Left lung (tissue), 14 donors: ENCODE measurements around the gene RHBDL1. TPM values are rescaled to one million over a fixed set of nuclear protein-coding genes. Genes with fewer than 3 reads are reported as not detected.

Experiments used
- ATAC-seq: fragments of 200-7000 bp; cut with Tn5 transposase; one replicate; pipeline ENCODE4 v1.9.1; 2020; ENCODE audit warnings: moderate library complexity
- DNase-seq, 4 donors: peaks; one replicate each; pipeline ENCODE4 v3.0.0-alpha.2; 2013 to 2020
- H3K27ac ChIP-seq, 2 donors: fragments of 200-600 bp; sonication (generic) in 1 of 2; one replicate each; pipeline versions ENCODE4 v1.5.0 to v1.8.0; 2020 to 2021
- H3K27me3 ChIP-seq, 2 donors: fragments of 200-600 bp; sonication (generic) in 1 of 2; one replicate each; pipeline versions ENCODE4 v1.5.0 to v1.8.0; 2020 to 2021
- H3K36me3 ChIP-seq, 2 donors: fragments of 200-600 bp; sonication (generic) in 1 of 2; one replicate each; pipeline versions ENCODE4 v1.5.0 to v1.8.0; 2020 to 2021
- H3K4me1 ChIP-seq, 2 donors: fragments of 200-600 bp; one replicate each; pipeline ENCODE4 v1.8.0; 2021
- H3K4me3 ChIP-seq, 2 donors: fragments of 200-600 bp; sonication (generic) in 1 of 2; one replicate each; pipeline versions ENCODE4 v1.5.0 to v1.8.0; 2020 to 2021; ENCODE audit warnings: mild to moderate bottlenecking in 1 of 2
- H3K9me3 ChIP-seq, 2 donors: fragments of 200-600 bp; sonication (generic) in 1 of 2; one replicate each; pipeline versions ENCODE4 v1.5.0 to v1.8.0; 2020 to 2021
- intact Hi-C, 2 donors: fragments of 100-400 bp; cut with DNase I; formaldehyde crosslinking; loops; one replicate each; pipeline versions ENCODE4 v1.11.2 to v1.14.2; 2022
- long read RNA-seq, 12 donors: library from polyadenylated mRNA in 2 of 12; unstranded in 2 of 12; transcript quantifications; one replicate each; pipeline ENCODE4 v2.0.0 and lab custom pipeline, GENCODE V29; 2019 to 2026
- polyA plus RNA-seq, 6 donors: library from polyadenylated mRNA; unstranded; fragments of 120-200 nt; gene quantifications; one replicate each; pipeline ENCODE4 v1.2.1, GENCODE V29; 2013; ENCODE audit not compliant: insufficient read length in 6 of 6
- total RNA-seq, 2 donors: library from RNA; stranded (reverse); fragmentation: NEBNext Ultra II Directional; extraction: Animal tissue kit (Norgen Biotek cat#: 25700); gene quantifications; one replicate each; pipeline ENCODE4 v1.2.1, GENCODE V29; 2021
- TF ChIP-seq, protein P1 (sequence below), 2 donors: fragments of 200-600 bp; sonication (generic) in 1 of 2; IDR thresholded peaks; one replicate each; pipeline versions ENCODE4 v1.5.0 to v1.8.0; 2021; ENCODE audit warnings: antibody characterized with exemption in 2 of 2
- donor health status: DM: no; HTN: yes; CAD: no.
- donor health status: DM: no; HTN: no; CAD: no.

RHBDL1 gene
- total RNA-seq (1 to 10 TPM; 2.3 to 4.3 TPM), polyA plus RNA-seq (1 to 10 TPM in 1 of 6 donors, under 1 TPM in 5; 0.45 to 1.9 (median 0.74) TPM)
- long read RNA-seq, donor 1, result 0 reads
- long read RNA-seq, donor 2, result 0 reads
- long read RNA-seq, donor 3, result 0 reads
- long read RNA-seq, donor 4, partial matches to known transcripts, result 4 of 8 reads
- long read RNA-seq, donor 4, other reads (novel, unspliced or antisense), result 0 of 8 reads
- long read RNA-seq, donor 5, result 0 reads
- long read RNA-seq, donor 6, result 0 reads
- long read RNA-seq, donor 7, result 0 reads
- long read RNA-seq, donor 8, result 0 reads
- long read RNA-seq, donor 9, result 0 reads
- long read RNA-seq, donor 10, partial matches to known transcripts, result 1 of 1 reads
- long read RNA-seq, donor 10, other reads (novel, unspliced or antisense), result 0 of 1 reads
- long read RNA-seq, donor 11, result 0 reads
- long read RNA-seq, donor 12, result 0 reads

DNA sequence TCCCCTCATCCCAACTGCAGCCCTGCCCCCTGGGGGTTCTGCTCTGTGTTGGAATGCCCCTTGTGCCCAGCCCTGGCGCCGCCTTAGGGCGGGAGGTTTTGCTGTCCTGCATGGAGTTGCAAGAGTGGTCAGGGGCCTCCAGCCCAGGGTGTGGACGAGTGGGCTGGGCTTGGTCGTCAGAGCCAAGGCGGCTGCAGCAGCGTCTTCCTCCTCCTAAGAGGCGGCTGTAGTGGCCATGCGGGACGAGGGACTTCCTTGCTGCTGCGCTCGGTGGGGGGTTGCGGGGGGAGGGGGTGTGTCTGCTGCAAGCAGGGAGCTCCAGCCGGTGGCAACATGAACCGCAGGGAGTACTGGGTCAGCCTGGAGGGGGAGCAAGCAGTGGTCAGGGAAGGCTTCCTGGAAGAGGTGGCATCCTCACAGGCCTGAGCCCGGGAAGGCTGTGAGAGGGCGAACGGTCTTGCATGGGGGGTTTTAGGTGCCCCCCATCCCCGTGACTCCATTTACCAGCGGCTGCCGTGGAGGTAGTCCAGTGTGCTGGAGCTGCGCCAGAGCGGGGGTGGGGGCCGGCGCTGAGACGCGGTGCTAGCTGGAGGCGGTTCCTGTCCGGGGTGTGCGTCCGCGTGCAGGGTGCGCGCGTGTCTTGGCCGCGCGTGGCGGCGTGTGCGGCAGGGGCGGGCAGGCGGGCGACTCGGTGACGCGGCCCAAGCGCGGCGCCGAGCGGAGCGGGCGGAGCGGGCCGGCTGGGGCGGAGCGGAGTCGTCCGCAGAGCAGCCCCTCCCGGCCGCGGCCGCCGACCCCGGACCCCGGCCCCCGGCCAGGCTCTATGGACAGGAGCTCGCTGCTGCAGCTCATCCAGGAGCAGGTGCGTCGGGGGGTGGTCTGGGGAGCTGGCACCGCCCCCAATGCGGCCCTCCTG, at the start of gene RHBDL1:
TSS of gene RHBDL1 (plus strand) at position 704 of the 916 bp plus-strand sequence. CDS start at position 824, 120 bp downstream.
- ATAC-seq (no peak), DNase-seq (no peak)
- no peaks in the 10 kb centered on the region for H3K9me3 ChIP-seq
- intact Hi-C loops, result no loop called here
- H3K27ac ChIP-seq, result no peak within 1 kb of the TSS
- H3K27me3 ChIP-seq, result peaks cover 0 to 33% of the 10 kb centered on the region in 2 donors
- TF ChIP-seq, protein P1, sequence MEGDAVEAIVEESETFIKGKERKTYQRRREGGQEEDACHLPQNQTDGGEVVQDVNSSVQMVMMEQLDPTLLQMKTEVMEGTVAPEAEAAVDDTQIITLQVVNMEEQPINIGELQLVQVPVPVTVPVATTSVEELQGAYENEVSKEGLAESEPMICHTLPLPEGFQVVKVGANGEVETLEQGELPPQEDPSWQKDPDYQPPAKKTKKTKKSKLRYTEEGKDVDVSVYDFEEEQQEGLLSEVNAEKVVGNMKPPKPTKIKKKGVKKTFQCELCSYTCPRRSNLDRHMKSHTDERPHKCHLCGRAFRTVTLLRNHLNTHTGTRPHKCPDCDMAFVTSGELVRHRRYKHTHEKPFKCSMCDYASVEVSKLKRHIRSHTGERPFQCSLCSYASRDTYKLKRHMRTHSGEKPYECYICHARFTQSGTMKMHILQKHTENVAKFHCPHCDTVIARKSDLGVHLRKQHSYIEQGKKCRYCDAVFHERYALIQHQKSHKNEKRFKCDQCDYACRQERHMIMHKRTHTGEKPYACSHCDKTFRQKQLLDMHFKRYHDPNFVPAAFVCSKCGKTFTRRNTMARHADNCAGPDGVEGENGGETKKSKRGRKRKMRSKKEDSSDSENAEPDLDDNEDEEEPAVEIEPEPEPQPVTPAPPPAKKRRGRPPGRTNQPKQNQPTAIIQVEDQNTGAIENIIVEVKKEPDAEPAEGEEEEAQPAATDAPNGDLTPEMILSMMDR (IDR thresholded peaks at IDR 0.05), result no peak
- H3K36me3 ChIP-seq, result peaks cover 0 to 45% of the 10 kb centered on the region in 2 donors
- H3K4me3 ChIP-seq, result no peak within 1 kb of the TSS
- peaks cover 11 to 34% of the 10 kb centered on the region in 2 donors for H3K4me1 ChIP-seq

DNA sequence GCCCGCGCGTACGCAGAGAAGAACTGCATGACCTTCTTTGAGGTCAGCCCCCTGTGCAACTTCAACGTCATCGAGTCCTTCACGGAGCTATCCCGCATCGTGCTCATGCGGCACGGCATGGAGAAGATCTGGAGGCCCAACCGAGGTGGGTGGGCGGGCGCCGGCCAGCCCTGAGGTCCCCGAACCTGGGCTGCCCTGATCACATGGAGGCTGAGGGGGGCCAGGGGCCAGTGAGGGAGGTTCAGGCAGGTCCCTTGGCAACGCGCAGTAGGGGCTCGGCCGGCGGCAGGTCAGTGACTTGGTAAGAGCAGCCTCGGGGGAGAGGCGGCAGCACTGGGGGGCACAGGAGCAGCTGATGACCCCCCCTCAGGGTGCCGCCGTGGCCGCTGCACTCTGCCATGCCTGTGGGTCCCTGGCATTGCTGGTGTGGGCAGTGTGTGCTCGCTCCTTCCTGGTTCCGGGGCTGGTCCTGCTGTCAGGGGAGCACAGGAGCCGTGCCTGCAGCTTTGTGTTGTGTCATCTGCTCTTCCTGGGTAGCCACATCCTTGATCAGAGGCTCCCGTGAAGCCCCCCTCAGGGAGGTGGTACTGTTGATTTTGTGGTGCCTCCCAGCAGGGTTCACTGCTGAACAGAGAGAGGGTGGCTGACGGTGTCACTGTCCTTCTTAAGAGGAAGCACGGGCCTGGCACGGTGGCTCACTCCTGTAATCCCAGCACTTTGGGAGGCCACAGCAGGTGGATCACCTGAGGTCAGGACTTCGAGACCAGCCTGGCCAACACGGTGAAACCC, 49.3 kb upstream of the RHBDL1 start:
- peak in 1 of 4 donors; percentile 72 for DNase-seq
- Histone ChIP-seq H3K27me3 (peaks cover 0 to 5% of the 10 kb centered on the region in 2 donors), H3K9me3 (no peaks in the 10 kb centered on the region), H3K27ac (no peak overlapping the region), H3K4me3 (no peak overlapping the region), H3K4me1 (peaks cover 8 to 41% of the 10 kb centered on the region in 2 donors), H3K36me3 (peaks cover 0 to 51% of the 10 kb centered on the region in 2 donors)
- TF ChIP-seq, protein P1 (IDR thresholded peaks at IDR 0.05), result no peak
- intact Hi-C loops, result no loop called here
- ATAC-seq, result no peak

DNA sequence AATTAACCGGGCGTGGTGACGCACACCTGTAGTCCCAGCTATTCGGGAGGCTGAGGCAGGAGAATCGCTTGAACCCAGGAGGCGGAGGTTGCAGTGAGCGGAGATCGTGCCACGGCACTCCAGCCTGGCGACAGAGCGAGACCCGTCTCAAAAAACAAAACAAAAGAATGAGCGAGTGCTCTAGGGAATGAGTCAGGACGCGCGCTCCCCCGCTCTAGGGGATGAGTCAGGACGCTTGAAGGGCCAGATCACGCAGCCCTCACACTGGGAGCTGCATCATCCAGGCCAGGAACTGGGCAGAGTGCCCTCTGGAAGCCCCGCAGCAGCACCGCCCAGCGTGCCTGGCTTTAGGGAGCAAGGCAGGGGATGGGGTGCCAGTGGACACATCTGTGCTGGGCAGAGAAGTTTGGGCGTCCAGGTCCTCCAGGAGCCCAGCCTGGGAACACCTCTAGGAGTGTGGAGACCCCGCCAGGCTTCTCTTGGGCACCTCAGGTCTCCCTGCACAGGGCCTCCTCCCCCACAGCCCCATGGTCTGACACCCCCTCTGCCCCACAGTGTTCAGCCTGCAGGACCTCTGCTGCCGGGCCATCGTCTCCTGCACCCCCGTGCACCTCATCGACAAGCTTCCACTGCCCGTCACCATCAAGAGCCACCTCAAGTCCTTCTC, 48.6 kb upstream of the RHBDL1 start:
- DNase-seq (peak in 2 of 4 donors; percentile 57 to 78), ATAC-seq (peak; percentile 5)
- H3K27ac ChIP-seq, result no peak overlapping the region
- intact Hi-C loops, result no loop called here
- H3K4me3 ChIP-seq, result no peak overlapping the region
- H3K4me1 ChIP-seq, result peaks cover 11 to 40% of the 10 kb centered on the region in 2 donors
- TF ChIP-seq, protein P1 (IDR thresholded peaks at IDR 0.05), result no peak
- H3K9me3 ChIP-seq, result no peaks in the 10 kb centered on the region
- peaks cover 0 to 47% of the 10 kb centered on the region in 2 donors for H3K36me3 ChIP-seq
- peaks cover 0 to 6% of the 10 kb centered on the region in 2 donors for H3K27me3 ChIP-seq

DNA sequence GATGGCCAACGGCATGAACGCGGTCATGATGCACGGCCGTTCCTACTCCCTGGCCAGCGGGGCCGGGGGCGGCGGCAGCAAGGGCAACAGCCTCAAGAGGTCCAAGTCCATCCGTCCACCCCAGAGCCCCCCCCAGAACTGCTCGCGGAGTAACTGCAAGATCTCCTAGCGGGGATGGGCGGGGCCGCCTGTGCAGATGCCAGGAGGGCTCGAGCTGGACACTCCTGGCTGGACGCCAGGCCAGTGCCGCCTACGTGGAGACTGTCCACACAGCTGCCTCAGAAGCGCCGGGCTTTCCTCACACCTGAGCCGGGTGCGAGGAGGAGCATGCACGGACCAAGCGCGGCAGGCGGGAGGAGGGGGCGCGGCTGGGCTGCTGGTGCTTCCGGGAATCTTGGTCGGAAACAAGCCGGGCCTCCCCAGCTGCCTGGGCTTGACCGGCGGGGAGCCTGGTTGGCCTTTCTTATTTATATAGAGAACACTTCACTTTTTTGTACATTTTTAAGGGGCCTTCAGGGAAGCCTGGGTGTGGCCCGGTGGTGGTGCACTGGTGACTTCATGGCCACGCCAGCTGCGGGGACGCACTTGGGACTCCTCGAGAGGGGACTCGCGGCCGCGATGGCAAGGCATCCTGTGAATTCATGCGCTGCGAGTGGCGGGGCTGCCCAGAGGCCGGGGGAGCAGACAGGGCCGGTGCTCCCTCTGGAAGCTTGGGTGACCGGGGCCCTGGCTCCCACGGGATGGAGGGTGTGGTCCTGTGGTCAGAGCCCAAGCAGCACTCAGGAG, 47.8 kb upstream of the RHBDL1 start:
- ATAC-seq (peak; percentile 64), DNase-seq (peak in 2 of 4 donors; percentile 65 to 90)
- Histone ChIP-seq H3K4me1 (peaks cover 11 to 36% of the 10 kb centered on the region in 2 donors), H3K4me3 (no peak overlapping the region), H3K9me3 (no peaks in the 10 kb centered on the region), H3K27me3 (peaks cover 0 to 6% of the 10 kb centered on the region in 2 donors), H3K27ac (no peak overlapping the region), H3K36me3 (peaks cover 0 to 51% of the 10 kb centered on the region in 2 donors)
- intact Hi-C loops, result no loop called here
- TF ChIP-seq, protein P1 (IDR thresholded peaks at IDR 0.05), result no peak
